Stimulated activated CD8-positive, alpha-beta memory T cell treated with anti-CD3 and anti-CD28 coated beads, Interleukin-15, amount 100 ng/mL, for 48 hours (primary cell): ENCODE results near the gene IFIT3.
"Not testable (repeated sequence)": the region's sequence is repeated elsewhere in the genome, so short reads cannot be mapped to it uniquely, and the experiment has no call there.

Source experiments
- DNase-seq, 2 donors: peaks; one replicate each; pipeline ENCODE4 v3.0.0-alpha.2; 2020; ENCODE audit warnings: low read depth in 2 of 2

Gene IFIT3

GRCh38 chr10:89335226-89335625 lies 7.4 kb downstream of the IFIT3 start:
- no peak for DNase-seq

GRCh38 chr10:89336241-89336640 lies 8.4 kb downstream of the IFIT3 start:
- no peak for DNase-seq

- peak in 1 of 2 donors; percentile 8 for DNase-seq
Observed at GRCh38 chr10:89337484-89337883, 9.7 kb downstream of the IFIT3 start.

GRCh38 chr10:89338713-89339112 lies 10.9 kb downstream of the IFIT3 start:
- no peak for DNase-seq

- no peak for DNase-seq
Observed at GRCh38 chr10:89339875-89340274, 12.1 kb downstream of the IFIT3 start.

- DNase-seq = no peak
Observed at GRCh38 chr10:89341649-89342048, 13.9 kb downstream of the IFIT3 start.

- no peak for DNase-seq
Observed at GRCh38 chr10:89342206-89342958, 14.6 kb downstream of the IFIT3 start.

GRCh38 chr10:89343089-89343767 lies 15.4 kb downstream of the IFIT3 start:
- no peak for DNase-seq

GRCh38 chr10:89344156-89344555 lies 16.4 kb downstream of the IFIT3 start:
- DNase-seq = no peak

- no peak for DNase-seq
Observed at GRCh38 chr10:89345367-89346000, 17.7 kb downstream of the IFIT3 start.

- DNase-seq = no peak
Observed at GRCh38 chr10:89346405-89347254, 18.8 kb downstream of the IFIT3 start.

- DNase-seq = no peak
Observed at GRCh38 chr10:89347701-89348457, 20.1 kb downstream of the IFIT3 start.

GRCh38 chr10:89348481-89348880 lies 20.7 kb downstream of the IFIT3 start:
- no peak for DNase-seq

GRCh38 chr10:89348975-89349374 lies 21.2 kb downstream of the IFIT3 start:
- no peak for DNase-seq

GRCh38 chr10:89350631-89351315 lies 23.0 kb downstream of the IFIT3 start:
- not testable (repeated sequence) for DNase-seq

GRCh38 chr10:89351412-89351779 lies 23.6 kb downstream of the IFIT3 start:
- no peak for DNase-seq

GRCh38 chr10:89351780-89352597 lies 24.2 kb downstream of the IFIT3 start:
- DNase-seq = no peak

GRCh38 chr10:89352802-89353201 lies 25.0 kb downstream of the IFIT3 start:
- DNase-seq = no peak

- DNase-seq = no peak
Observed at GRCh38 chr10:89355394-89355931, 27.7 kb downstream of the IFIT3 start.

GRCh38 chr10:89357096-89357495 lies 29.3 kb downstream of the IFIT3 start:
- DNase-seq = no peak
